CD14-positive monocyte (primary cell): ENCODE data around the gene MARS2. TPM values are rescaled to one million over a fixed set of nuclear protein-coding genes. Genes with fewer than 3 reads are reported as not detected.
"Not testable (repeated sequence)": the region's sequence is repeated elsewhere in the genome, so short reads cannot be mapped to it uniquely, and the experiment has no call there.

Experiments used
- DNase-seq, 3 donors: peaks; one replicate each; pipeline ENCODE4 v3.0.0-alpha.2; 2011 to 2022
- H2AFZ ChIP-seq: 2 replicates; pipeline ENCODE4 v1.6.0; 2012; ENCODE audit warnings: mild to moderate bottlenecking, low read depth, low read length, inconsistent platforms; ENCODE audit not compliant: insufficient read depth, poor library complexity, severe bottlenecking
- H3K27ac ChIP-seq, 2 donors: 1 replicate in 1 of 2; 2 replicates in 1 of 2; pipeline ENCODE4 v1.5.1; 2012 to 2013; ENCODE audit warnings: low read length in 2 of 2, control low read depth in 1 of 2, inconsistent platforms in 1 of 2, low read depth in 1 of 2, mild to moderate bottlenecking in 1 of 2
- H3K27me3 ChIP-seq, 2 donors: one replicate each; pipeline versions ENCODE4 v1.6.0 to v1.6.1; 2011 to 2013; ENCODE audit warnings: low read length in 2 of 2; ENCODE audit not compliant: control insufficient read depth in 2 of 2, insufficient read depth in 2 of 2
- H3K36me3 ChIP-seq, 2 donors: replicated peaks in 1 of 2; 1 replicate in 1 of 2; 2 replicates in 1 of 2; pipeline versions ENCODE4 v1.5.1 to v1.6.1; 2012 to 2013; ENCODE audit warnings: low read length in 2 of 2, control low read depth in 1 of 2, inconsistent platforms in 1 of 2, mild to moderate bottlenecking in 1 of 2; ENCODE audit not compliant: insufficient read depth in 2 of 2, control insufficient read depth in 1 of 2
- H3K4me1 ChIP-seq, 2 donors: 1 replicate in 1 of 2; 2 replicates in 1 of 2; pipeline versions ENCODE4 v1.5.1 to v1.6.1; 2012 to 2013; ENCODE audit warnings: low read length in 2 of 2, control low read depth in 1 of 2, inconsistent platforms in 1 of 2, mild to moderate bottlenecking in 1 of 2, moderate library complexity in 1 of 2; ENCODE audit not compliant: insufficient read depth in 2 of 2, control insufficient read depth in 1 of 2
- H3K4me2 ChIP-seq: replicated peaks from 2 replicates; pipeline ENCODE3; 2012; ENCODE audit warnings: low read length, moderate library complexity, mild to moderate bottlenecking; ENCODE audit not compliant: poor library complexity, severe bottlenecking; ENCODE audit errors: extremely low read depth
- H3K4me3 ChIP-seq, 3 experiments: fragments of 200-600 bp in 1 of 3; sonication (generic) in 1 of 3; replicated peaks in 1 of 3; 1 replicate in 2 of 3; 2 replicates in 1 of 3; pipeline ENCODE4 v1.5.1; 2011 to 2013; ENCODE audit warnings: low read length in 3 of 3, mild to moderate bottlenecking in 3 of 3, control low read depth in 2 of 3, low read depth in 2 of 3, inconsistent platforms in 1 of 3, moderate library complexity in 1 of 3
- H3K79me2 ChIP-seq: 2 replicates; pipeline ENCODE4 v1.6.0; 2012; ENCODE audit warnings: mild to moderate bottlenecking, control low read depth, inconsistent platforms, low read length, moderate library complexity; ENCODE audit not compliant: insufficient read depth
- H3K9ac ChIP-seq: 2 replicates; pipeline ENCODE4 v1.6.0; 2017; ENCODE audit warnings: low read length, mild to moderate bottlenecking; ENCODE audit not compliant: insufficient read depth, poor library complexity, severe bottlenecking
- H3K9me3 ChIP-seq, 2 donors: replicated peaks in 1 of 2; 1 replicate in 1 of 2; 2 replicates in 1 of 2; pipeline versions ENCODE4 v1.5.1 to v1.6.1; 2012 to 2013; ENCODE audit warnings: low read length in 2 of 2, control low read depth in 1 of 2; ENCODE audit not compliant: control insufficient read depth in 1 of 2, insufficient read depth in 1 of 2
- H4K20me1 ChIP-seq: 2 replicates; pipeline ENCODE4 v1.6.0; 2012; ENCODE audit warnings: mild to moderate bottlenecking, low read length, control low read depth, moderate library complexity; ENCODE audit not compliant: insufficient read depth
- H3K27ac Mint-ChIP-seq, 7 donors: one replicate each; pipeline ENCODE4 v1.8.0; 2020; ENCODE audit warnings: mild to moderate bottlenecking in 7 of 7, mixed read lengths in 7 of 7, moderate library complexity in 6 of 7, inconsistent platforms in 2 of 7
- H3K27me3 Mint-ChIP-seq, 3 donors: one replicate each; pipeline ENCODE4 v1.8.0; 2021 to 2022; ENCODE audit warnings: low read depth in 3 of 3, mild to moderate bottlenecking in 3 of 3, mixed read lengths in 3 of 3, moderate library complexity in 3 of 3, inconsistent platforms in 1 of 3
- H3K36me3 Mint-ChIP-seq, 2 donors: one replicate each; pipeline ENCODE4 v1.8.0; 2020; ENCODE audit warnings: mixed read lengths in 2 of 2, inconsistent platforms in 1 of 2, mild to moderate bottlenecking in 1 of 2
- H3K4me1 Mint-ChIP-seq: one replicate; pipeline ENCODE4 v1.8.0; 2020; ENCODE audit warnings: mild to moderate bottlenecking, mixed read lengths
- H3K4me3 Mint-ChIP-seq, 2 donors: one replicate each; pipeline ENCODE4 v1.8.0; 2020; ENCODE audit warnings: mild to moderate bottlenecking in 2 of 2, mixed read lengths in 2 of 2, moderate library complexity in 1 of 2
- H3K9me3 Mint-ChIP-seq, 7 donors: one replicate each; pipeline ENCODE4 v1.8.0; 2020 to 2022; ENCODE audit warnings: mixed read lengths in 7 of 7, mild to moderate bottlenecking in 6 of 7, moderate library complexity in 6 of 7, inconsistent platforms in 2 of 7
- CTCF ChIP-seq: fragments of 200-600 bp; IDR thresholded peaks from one replicate; pipeline ENCODE4 v1.8.0; 2022; ENCODE audit warnings: antibody characterized with exemption, mild to moderate bottlenecking
- WGBS: methylation state at CpG from one replicate; pipeline ENCODE4 v1.1.5; 2013; ENCODE audit warnings: missing lambda C conversion rate; ENCODE audit not compliant: insufficient coverage; 5-methylcytosine and 5-hydroxymethylcytosine counted together
- intact Hi-C, 2 donors: fragments of 100-400 bp; cut with micrococcal nuclease; formaldehyde crosslinking; loops; one replicate each; pipeline versions ENCODE4 v1.15.0 to v1.15.1; 2023
- polyA plus RNA-seq, 3 donors: library from polyadenylated mRNA; depleted of rRNA in 1 of 3; unstranded in 2 of 3; stranded (reverse) in 1 of 3; fragments of 300-500 nt in 2 of 3; fragments of >200 nt in 1 of 3; fragmentation: Illumina TruSeq in 2 of 3; gene quantifications; 1 replicate in 2 of 3; 2 replicates in 1 of 3; pipeline ENCODE4 v1.2.3, GENCODE V29; 2012 to 2021

The MARS2 gene
- polyA plus RNA-seq, 3 donors: 0.66 to 1.3 (median 0.93) TPM

GRCh38 chr2:197699724-197700123, 5.4 kb upstream of the MARS2 start:
- H3K4me3 Mint-ChIP-seq, H3K27ac ChIP-seq, H3K27ac Mint-ChIP-seq, H3K9me3 Mint-ChIP-seq, H3K9ac ChIP-seq, H3K4me1 ChIP-seq, H3K4me1 Mint-ChIP-seq, H3K27me3 Mint-ChIP-seq, H3K79me2 ChIP-seq, DNase-seq, H3K4me2 ChIP-seq, H4K20me1 ChIP-seq, H3K27me3 ChIP-seq, H3K4me3 ChIP-seq, H3K9me3 ChIP-seq, H3K36me3 Mint-ChIP-seq, H2AFZ ChIP-seq, H3K36me3 ChIP-seq: not testable (repeated sequence)
- intact Hi-C loops: loop anchor here in 1 of 2 donors (10.0 kb wide), 3 partner anchors 85 to 245 kb away; partner anchors contain the start of genes BOLL, COQ10B and MOB4

GRCh38 chr2:197700960-197701359, 4.2 kb upstream of the MARS2 start:
- H3K27ac Mint-ChIP-seq: no peak overlapping the region

More at GRCh38 chr2:197700960-197701359, 4.2 kb upstream of the MARS2 start:
- Mint-ChIP-seq H3K27me3 (peaks cover 2 to 7% (median 2%) of the 10 kb centered on the region in 3 donors), H3K4me1 (peaks cover 7% of the 10 kb centered on the region), H3K36me3 (no peaks in the 10 kb centered on the region), H3K9me3 (peaks cover 0 to 5% (median 2%) of the 10 kb centered on the region in 7 donors), H3K4me3 (no peak overlapping the region)
- Histone ChIP-seq H3K79me2 (peaks cover 6% of the 10 kb centered on the region), H3K4me1 (peaks cover 9 to 12% of the 10 kb centered on the region in 2 donors), H3K36me3 (no peaks in the 10 kb centered on the region), H3K4me3 (no peak overlapping the region), H3K4me2 (no peak overlapping the region), H3K9ac (no peak overlapping the region), H3K27me3 (no peaks in the 10 kb centered on the region), H3K27ac (no peak overlapping the region), H3K9me3 (no peaks in the 10 kb centered on the region), H2AFZ (peak overlapping the region; percentile 46), H4K20me1 (no peaks in the 10 kb centered on the region)
- 96% methylated on average over 3 of the region's 3 CpGs for WGBS
- intact Hi-C loops: loop anchor here in 1 of 2 donors (10.0 kb wide), 3 partner anchors 84 to 246 kb away; partner anchors contain the start of genes BOLL, COQ10B and MOB4
- TF ChIP-seq CTCF: no peak
- DNase-seq: no peak
